Neural cell (in vitro differentiated cells): ENCODE measurements around the gene PSMA7. TPM values are rescaled to one million over a fixed set of nuclear protein-coding genes. Genes with fewer than 3 reads are reported as not detected.

Experiments used
- H2AFZ ChIP-seq: fragments of 200-600, 300-800 bp; sonication (generic), shearing (Covaris generic); 2 replicates; pipeline ENCODE4 v1.6.0; 2014; ENCODE audit warnings: low read depth, mild to moderate bottlenecking, antibody characterized with exemption, low read length, moderate library complexity
- H3F3A ChIP-seq: fragments of 200-600 bp; shearing (Covaris generic); 2 replicates; pipeline ENCODE4 v1.6.1; 2016; ENCODE audit warnings: mild to moderate bottlenecking, moderate library complexity, mixed read lengths, antibody characterized with exemption, low read length; ENCODE audit not compliant: insufficient read depth, poor library complexity, severe bottlenecking
- H3K27ac ChIP-seq: fragments of 200-600, 300-800 bp; sonication (generic), shearing (Covaris generic); 2 replicates; pipeline ENCODE4 v1.5.1; 2014; ENCODE audit warnings: mild to moderate bottlenecking, low read length, moderate library complexity
- H3K27me3 ChIP-seq: fragments of 300-800, 200-600 bp; sonication (generic), shearing (Covaris generic); 2 replicates; pipeline ENCODE4 v1.6.0; 2014; ENCODE audit warnings: mild to moderate bottlenecking, low read depth, low read length, moderate library complexity; ENCODE audit not compliant: insufficient read depth
- H3K36me3 ChIP-seq: fragments of 300-800, 200-600 bp; sonication (generic), shearing (Covaris generic); 2 replicates; pipeline ENCODE4 v1.5.1; 2014; ENCODE audit warnings: mild to moderate bottlenecking, antibody characterized with exemption, low read length, moderate library complexity; ENCODE audit not compliant: insufficient read depth
- H3K4me2 ChIP-seq: fragments of 300-800, 200-600 bp; sonication (generic), shearing (Covaris generic); 2 replicates; pipeline ENCODE4 v1.6.0; 2014; ENCODE audit warnings: mild to moderate bottlenecking, low read length
- H3K4me3 ChIP-seq: fragments of 300-800, 200-600 bp; sonication (generic), shearing (Covaris generic); 2 replicates; pipeline ENCODE4 v1.5.1; 2014; ENCODE audit warnings: mild to moderate bottlenecking, low read length, moderate library complexity
- H3K79me2 ChIP-seq: fragments of 200-600 bp; shearing (Covaris generic); replicated peaks from 2 replicates; pipeline ENCODE4 v1.6.0; 2014; ENCODE audit warnings: mild to moderate bottlenecking, low read length, moderate library complexity; ENCODE audit not compliant: insufficient read depth
- H3K9ac ChIP-seq: fragments of 300-800, 200-600 bp; sonication (generic), shearing (Covaris generic); 2 replicates; pipeline ENCODE4 v1.6.1; 2016; ENCODE audit warnings: mild to moderate bottlenecking, low read length, mixed read lengths
- H3K9me2 ChIP-seq: fragments of 200-600 bp; shearing (Covaris generic); 2 replicates; pipeline ENCODE4 v1.6.1; 2016; ENCODE audit warnings: mild to moderate bottlenecking, low read length, mixed read lengths; ENCODE audit not compliant: insufficient read depth
- H3K9me3 ChIP-seq: fragments of 200-600, 300-800 bp; sonication (generic), shearing (Covaris generic); 2 replicates; pipeline ENCODE4 v1.6.1; 2016; ENCODE audit warnings: mild to moderate bottlenecking, mixed run types, low read length, moderate library complexity, mixed read lengths
- H4K20me1 ChIP-seq: fragments of 200-600 bp; shearing (Covaris generic); 2 replicates; pipeline ENCODE4 v1.6.1; 2016; ENCODE audit warnings: mild to moderate bottlenecking, mixed run types; ENCODE audit not compliant: insufficient read depth
- CTCF ChIP-seq: fragments of 450-650 bp; IDR thresholded peaks from 2 replicates; pipeline ENCODE4 v1.5.1; 2014; ENCODE audit warnings: antibody characterized with exemption, mild to moderate bottlenecking, moderate library complexity; ENCODE audit not compliant: poor library complexity, severe bottlenecking
- EP300 ChIP-seq: fragments of 450-650 bp; conservative IDR thresholded peaks from 2 replicates; pipeline ENCODE4 v1.6.1; 2014; ENCODE audit warnings: antibody characterized with exemption, mild to moderate bottlenecking, moderate library complexity; ENCODE audit not compliant: poor library complexity, severe bottlenecking
- EZH2 ChIP-seq: fragments of 200-600, 300-800 bp; shearing (Covaris generic), sonication (generic); IDR thresholded peaks from 2 replicates; pipeline ENCODE4 v1.6.1; 2014; ENCODE audit warnings: antibody characterized with exemption, low read length, borderline replicate concordance, mild to moderate bottlenecking; ENCODE audit not compliant: insufficient read depth, poor library complexity, severe bottlenecking
- MXI1 ChIP-seq: fragments of 450-650 bp; conservative IDR thresholded peaks from 2 replicates; pipeline ENCODE4 v1.6.1; 2014; ENCODE audit warnings: antibody characterized with exemption, mild to moderate bottlenecking; ENCODE audit not compliant: poor library complexity, severe bottlenecking
- POLR2AphosphoS5 ChIP-seq: IDR thresholded peaks from 2 replicates; pipeline ENCODE4 v1.6.1; 2012
- RAD21 ChIP-seq: fragments of 450-650 bp; conservative IDR thresholded peaks from 2 replicates; pipeline ENCODE4 v1.6.1; 2014; ENCODE audit warnings: antibody characterized with exemption, mild to moderate bottlenecking, moderate library complexity
- REST ChIP-seq: IDR thresholded peaks from 2 replicates; pipeline ENCODE4 v1.6.1; 2012; ENCODE audit warnings: borderline replicate concordance
- SMC3 ChIP-seq: fragments of 450-650 bp; conservative IDR thresholded peaks from 2 replicates; pipeline ENCODE4 v1.6.1; 2014; ENCODE audit warnings: antibody characterized with exemption, mild to moderate bottlenecking, moderate library complexity; ENCODE audit not compliant: poor library complexity
- TAF1 ChIP-seq: IDR thresholded peaks from 2 replicates; pipeline ENCODE4 v1.6.1; 2012; ENCODE audit warnings: low read depth
- polyA plus RNA-seq: library from polyadenylated mRNA; depleted of rRNA; stranded (reverse); fragments of >200 nt; gene quantifications from 2 replicates; pipeline ENCODE4 v1.2.3, GENCODE V29; 2014

The PSMA7 gene
- polyA plus RNA-seq, 1 donor from 2014 or later = 874 TPM

GRCh38 chr20:62101078-62101477, 42.1 kb downstream of the PSMA7 start:
- no peaks in the 10 kb centered on the region for H3K9me3 ChIP-seq
- H3K27me3 ChIP-seq = no peaks in the 10 kb centered on the region
- TF ChIP-seq TAF1 (no peak), REST (no peak), CTCF (no peak), POLR2AphosphoS5 (no peak), SMC3 (no peak), RAD21 (no peak), EZH2 (no peak), MXI1 (no peak), EP300 (no peak)
- no peak overlapping the region for H2AFZ ChIP-seq
- no peaks in the 10 kb centered on the region for H3K9me2 ChIP-seq
- no peaks in the 10 kb centered on the region for H3F3A ChIP-seq
- H3K4me2 ChIP-seq = no peak overlapping the region
- no peak overlapping the region for H3K9ac ChIP-seq
- H3K36me3 ChIP-seq = no peaks in the 10 kb centered on the region
- no peaks in the 10 kb centered on the region for H3K79me2 ChIP-seq
- no peak overlapping the region for H3K27ac ChIP-seq
- no peak overlapping the region for H3K4me3 ChIP-seq
- no peaks in the 10 kb centered on the region for H4K20me1 ChIP-seq

GRCh38 chr20:62097881-62098407, 45.2 kb downstream of the PSMA7 start:
- no peaks in the 10 kb centered on the region for H3K9me3 ChIP-seq
- H3K4me2 ChIP-seq = no peak overlapping the region
- H3K9me2 ChIP-seq = no peaks in the 10 kb centered on the region
- no peaks in the 10 kb centered on the region for H3K36me3 ChIP-seq
- H4K20me1 ChIP-seq = no peaks in the 10 kb centered on the region
- H3K9ac ChIP-seq = no peak overlapping the region
- no peak overlapping the region for H3K27ac ChIP-seq
- no peak overlapping the region for H2AFZ ChIP-seq
- H3K79me2 ChIP-seq = no peaks in the 10 kb centered on the region
- no peak for TF ChIP-seq REST
- no peak for TF ChIP-seq EZH2
- TF ChIP-seq EP300 = no peak
- TF ChIP-seq TAF1 = no peak
- no peak for TF ChIP-seq MXI1
- no peak for TF ChIP-seq RAD21
- TF ChIP-seq CTCF = no peak
- no peak for TF ChIP-seq SMC3
- no peak for TF ChIP-seq POLR2AphosphoS5
- H3F3A ChIP-seq = no peaks in the 10 kb centered on the region
- no peak overlapping the region for H3K4me3 ChIP-seq
- no peaks in the 10 kb centered on the region for H3K27me3 ChIP-seq
